H9 (cell line): ENCODE data around the gene PLIN4. TPM values are rescaled to one million over a fixed set of nuclear protein-coding genes. Genes with fewer than 3 reads are reported as not detected.
A peak's percentile ranks its signal among the peaks of the same experiment; 100 is the strongest.

Source experiments
- DNase-seq: peaks from one replicate; pipeline ENCODE4 v3.0.0-alpha.2; 2017
- H2AFZ ChIP-seq: one replicate; pipeline ENCODE4 v1.6.1; 2013; ENCODE audit warnings: mild to moderate bottlenecking, low read length, control low read depth, moderate library complexity
- H2AK5ac ChIP-seq: 2 replicates; pipeline ENCODE4 v1.6.1; 2013; ENCODE audit warnings: low read length, control low read depth, mixed read lengths; ENCODE audit not compliant: insufficient read length
- H2BK120ac ChIP-seq: one replicate; pipeline ENCODE4 v1.6.1; 2013; ENCODE audit warnings: low read depth, mild to moderate bottlenecking, low read length, control low read depth, inconsistent platforms; ENCODE audit not compliant: poor library complexity, severe bottlenecking
- H2BK12ac ChIP-seq: 2 replicates; pipeline ENCODE4 v1.6.1; 2013; ENCODE audit warnings: low read length, control low read depth, mixed read lengths, low read depth; ENCODE audit not compliant: insufficient read length
- H2BK15ac ChIP-seq: 2 replicates; pipeline ENCODE4 v1.6.1; 2013; ENCODE audit warnings: low read depth, low read length, control low read depth
- H2BK20ac ChIP-seq: one replicate; pipeline ENCODE4 v1.6.1; 2013; ENCODE audit warnings: low read depth, mild to moderate bottlenecking, low read length, control low read depth, inconsistent platforms; ENCODE audit not compliant: poor library complexity, severe bottlenecking
- H2BK5ac ChIP-seq: 2 replicates; pipeline ENCODE4 v1.6.1; 2013; ENCODE audit warnings: low read length, control low read depth, mixed read lengths; ENCODE audit not compliant: insufficient read length
- H3K14ac ChIP-seq: 2 replicates; pipeline ENCODE4 v1.6.1; 2013; ENCODE audit warnings: low read length, control low read depth; ENCODE audit not compliant: insufficient read depth
- H3K18ac ChIP-seq: 2 replicates; pipeline ENCODE4 v1.6.1; 2013; ENCODE audit warnings: low read depth, mild to moderate bottlenecking, mixed read lengths, low read length, control low read depth; ENCODE audit not compliant: insufficient read length
- H3K23ac ChIP-seq: 2 replicates; pipeline ENCODE4 v1.6.1; 2013; ENCODE audit warnings: low read length, control low read depth, mixed read lengths, low read depth; ENCODE audit not compliant: insufficient read length
- H3K23me2 ChIP-seq: 2 replicates; pipeline ENCODE4 v1.6.1; 2013; ENCODE audit warnings: low read depth, mild to moderate bottlenecking, mixed read lengths, low read length, control low read depth; ENCODE audit not compliant: insufficient read length, poor library complexity, severe bottlenecking
- H3K27ac ChIP-seq: 2 replicates; pipeline ENCODE4 v1.5.1; 2013; ENCODE audit warnings: low read length, control low read depth, mixed read lengths, low read depth; ENCODE audit not compliant: insufficient read length
- H3K27me3 ChIP-seq: 2 replicates; pipeline ENCODE4 v1.6.1; 2013; ENCODE audit warnings: low read length, control low read depth, inconsistent platforms; ENCODE audit not compliant: insufficient read depth
- H3K4ac ChIP-seq: 2 replicates; pipeline ENCODE4 v1.6.1; 2013; ENCODE audit warnings: low read depth, mild to moderate bottlenecking, control low read depth, inconsistent platforms, low read length, moderate library complexity
- H3K4me1 ChIP-seq: 2 replicates; pipeline ENCODE4 v1.6.1; 2013; ENCODE audit warnings: low read length, control low read depth, inconsistent platforms; ENCODE audit not compliant: insufficient read depth
- H3K4me2 ChIP-seq: 2 replicates; pipeline ENCODE4 v1.6.1; 2013; ENCODE audit warnings: low read length, control low read depth, mixed read lengths; ENCODE audit not compliant: insufficient read length, insufficient read depth
- H3K56ac ChIP-seq: 2 replicates; pipeline ENCODE4 v1.6.1; 2013; ENCODE audit warnings: low read depth, mild to moderate bottlenecking, mixed read lengths, low read length, control low read depth; ENCODE audit not compliant: insufficient read length
- H3K79me1 ChIP-seq: 2 replicates; pipeline ENCODE4 v1.6.1; 2013; ENCODE audit warnings: low read depth, mild to moderate bottlenecking, moderate library complexity, low read length, control low read depth, inconsistent platforms; ENCODE audit not compliant: insufficient read depth, poor library complexity, severe bottlenecking
- H3K79me2 ChIP-seq: 2 replicates; pipeline ENCODE4 v1.6.1; 2013; ENCODE audit warnings: low read length, control low read depth, inconsistent platforms; ENCODE audit not compliant: insufficient read depth
- H3K9ac ChIP-seq: 2 replicates; pipeline ENCODE4 v1.6.1; 2013; ENCODE audit warnings: low read length, control low read depth, mixed read lengths; ENCODE audit not compliant: insufficient read length; ENCODE audit errors: extremely low read depth
- H3K9me3 ChIP-seq: one replicate; pipeline ENCODE4 v1.6.1; 2013; ENCODE audit warnings: low read depth, low read length, inconsistent platforms; ENCODE audit not compliant: control insufficient read depth
- H3T11ph ChIP-seq: one replicate; pipeline ENCODE4 v1.6.1; 2013; ENCODE audit warnings: mild to moderate bottlenecking, low read length, control low read depth, inconsistent platforms
- H4K20me1 ChIP-seq: one replicate; pipeline ENCODE4 v1.6.1; 2013; ENCODE audit not compliant: control insufficient read depth, insufficient read length, insufficient read depth
- H4K5ac ChIP-seq: 2 replicates; pipeline ENCODE4 v1.6.1; 2013; ENCODE audit warnings: low read depth, mild to moderate bottlenecking, mixed read lengths, low read length, control low read depth; ENCODE audit not compliant: insufficient read length
- H4K8ac ChIP-seq: replicated peaks from 2 replicates; pipeline ENCODE4 v1.6.1; 2013; ENCODE audit warnings: low read length, control low read depth, mixed read lengths, low read depth; ENCODE audit not compliant: insufficient read length
- H4K91ac ChIP-seq: 2 replicates; pipeline ENCODE4 v1.6.1; 2013; ENCODE audit warnings: low read depth, mild to moderate bottlenecking, moderate library complexity, mixed read lengths, low read length, control low read depth; ENCODE audit not compliant: insufficient read length
- H3K27ac Mint-ChIP-seq, 3 experiments: 2 replicates in 2 of 3; 3 replicates in 1 of 3; pipeline ENCODE4 v1.8.0; 2020 to 2021; ENCODE audit warnings: mixed read lengths in 3 of 3, mild to moderate bottlenecking in 1 of 3, moderate library complexity in 1 of 3
- H3K27me3 Mint-ChIP-seq: 2 replicates; pipeline ENCODE4 v1.8.0; 2021; ENCODE audit warnings: low read depth, mild to moderate bottlenecking, moderate library complexity, mixed read lengths
- H3K36me3 Mint-ChIP-seq, 3 experiments: 2 replicates in 2 of 3; 3 replicates in 1 of 3; pipeline ENCODE4 v1.8.0; 2020 to 2021; ENCODE audit warnings: low read depth in 3 of 3, mixed read lengths in 3 of 3; ENCODE audit not compliant: insufficient read depth in 1 of 3
- H3K4me1 Mint-ChIP-seq, 2 experiments: 2 replicates each; pipeline ENCODE4 v1.8.0; 2020; ENCODE audit warnings: mixed read lengths in 2 of 2
- H3K4me3 Mint-ChIP-seq, 2 experiments: 2 replicates in 1 of 2; 3 replicates in 1 of 2; pipeline ENCODE4 v1.8.0; 2020 to 2021; ENCODE audit warnings: mild to moderate bottlenecking in 2 of 2, mixed read lengths in 2 of 2, moderate library complexity in 1 of 2
- H3K9me3 Mint-ChIP-seq, 2 experiments: 2 replicates in 1 of 2; 3 replicates in 1 of 2; pipeline ENCODE4 v1.8.0; 2020; ENCODE audit warnings: mild to moderate bottlenecking in 2 of 2, mixed read lengths in 2 of 2, moderate library complexity in 1 of 2
- CTCF ChIP-seq: fragments of 200-600 bp; sonication (generic); conservative IDR thresholded peaks from 3 replicates; pipeline ENCODE4 v1.8.0; 2021; ENCODE audit warnings: antibody characterized with exemption, mild to moderate bottlenecking
- WGBS: extraction: QIAGEN DNeasy Blood & Tissue Kit; methylation state at CpG from one replicate; pipeline ENCODE4 v1.1.7; 2013; ENCODE audit warnings: missing lambda C conversion rate, low lambda C conversion rate, mixed read lengths; ENCODE audit not compliant: insufficient read length; ENCODE audit errors: extremely low coverage; 5-methylcytosine and 5-hydroxymethylcytosine counted together
- total RNA-seq: library from RNA; stranded (reverse); gene quantifications from 2 replicates; pipeline ENCODE4 v1.2.1, GENCODE V29; 2021

The PLIN4 gene
- total RNA-seq, 1 experiment from 2014 or later, result 1.1 TPM

- TF ChIP-seq CTCF, result no peak
- Histone ChIP-seq H2BK15ac (no peak overlapping the region), H3K79me1 (no peaks in the 10 kb centered on the region), H3K4me2 (no peak overlapping the region), H2BK5ac (no peak overlapping the region), H3K4ac (no peak overlapping the region), H4K5ac (no peak overlapping the region), H2AK5ac (no peak overlapping the region), H4K91ac (no peak overlapping the region), H3K23ac (no peak overlapping the region), H3K9me3 (no peaks in the 10 kb centered on the region), H3K79me2 (no peaks in the 10 kb centered on the region), H2BK12ac (no peak overlapping the region), H4K20me1 (no peaks in the 10 kb centered on the region), H2AFZ (no peak overlapping the region), H3T11ph (no peak overlapping the region), H3K56ac (no peak overlapping the region), H3K14ac (no peak overlapping the region), H3K27ac (no peak overlapping the region), H2BK120ac (no peak overlapping the region), H3K18ac (no peak overlapping the region), H3K9ac (no peak overlapping the region), H3K23me2 (no peaks in the 10 kb centered on the region), H3K4me1 (no peaks in the 10 kb centered on the region), H4K8ac (no peak overlapping the region), H3K27me3 (no peaks in the 10 kb centered on the region), H2BK20ac (no peak overlapping the region)
- no CpG with 5 or more reads among the region's 23 CpGs for WGBS
- H3K27ac Mint-ChIP-seq, result peak overlapping the region in 1 of 3 experiments; percentile 42; a peak in 1 of 7 replicates
- H3K9me3 Mint-ChIP-seq, result no peaks in the 10 kb centered on the region
- no peak for DNase-seq
- no peaks in the 10 kb centered on the region for H3K4me1 Mint-ChIP-seq
- H3K4me3 Mint-ChIP-seq, result no peak overlapping the region
- no peaks in the 10 kb centered on the region for H3K27me3 Mint-ChIP-seq
- peaks cover 18 to 59% (median 51%) of the 10 kb centered on the region in 3 experiments; a peak in 6 of 7 replicates for H3K36me3 Mint-ChIP-seq
These were observed 19.0 kb downstream of the PLIN4 start for GRCh38 chr19:4499318-4499717.
